ENCODE results near the gene HMCN1.

Gene HMCN1

GRCh38 chr1:186042230-186042629 is 308.0 kb downstream of the HMCN1 start:
- ATAC-seq: peak; percentile 84
- TF ChIP-seq ARNTL (CRISPR knock-in tag; IDR thresholded peaks at IDR 0.05; ENCODE audit: borderline replicate concordance, low read depth): no peak
- TF ChIP-seq TOX (CRISPR knock-in tag; IDR thresholded peaks at IDR 0.05; ENCODE audit: borderline replicate concordance): peak; percentile 99
- peak; percentile 86 for TF ChIP-seq ZC3H10 (CRISPR knock-in tag; IDR thresholded peaks at IDR 0.05)
- TF ChIP-seq RARB (CRISPR knock-in tag; IDR thresholded peaks at IDR 0.05): peak; percentile 67; the same call in 1 of the 2 replicates

DNA sequence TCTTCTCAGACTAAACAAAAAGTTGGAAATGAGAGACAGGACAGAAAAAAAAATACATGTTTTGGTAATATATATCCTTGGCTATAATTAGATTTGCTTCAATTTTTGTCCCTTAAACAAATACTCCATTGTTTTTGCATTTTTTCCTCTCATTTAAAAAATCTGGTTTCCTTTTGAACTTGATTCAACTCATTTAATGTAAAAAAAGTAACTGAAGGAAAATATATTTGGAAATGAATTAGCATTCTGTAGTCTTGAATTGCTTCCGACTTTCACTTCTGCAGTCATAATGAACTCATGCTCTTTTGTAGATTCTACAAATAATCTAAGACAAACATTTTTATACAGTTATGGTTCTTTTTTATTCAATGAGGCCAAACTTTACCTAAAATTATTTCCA is 309.1 kb downstream of the HMCN1 start:
- no peak for ATAC-seq
- TF ChIP-seq ISL1 (CRISPR knock-in tag; IDR thresholded peaks at IDR 0.05): no peak

DNA sequence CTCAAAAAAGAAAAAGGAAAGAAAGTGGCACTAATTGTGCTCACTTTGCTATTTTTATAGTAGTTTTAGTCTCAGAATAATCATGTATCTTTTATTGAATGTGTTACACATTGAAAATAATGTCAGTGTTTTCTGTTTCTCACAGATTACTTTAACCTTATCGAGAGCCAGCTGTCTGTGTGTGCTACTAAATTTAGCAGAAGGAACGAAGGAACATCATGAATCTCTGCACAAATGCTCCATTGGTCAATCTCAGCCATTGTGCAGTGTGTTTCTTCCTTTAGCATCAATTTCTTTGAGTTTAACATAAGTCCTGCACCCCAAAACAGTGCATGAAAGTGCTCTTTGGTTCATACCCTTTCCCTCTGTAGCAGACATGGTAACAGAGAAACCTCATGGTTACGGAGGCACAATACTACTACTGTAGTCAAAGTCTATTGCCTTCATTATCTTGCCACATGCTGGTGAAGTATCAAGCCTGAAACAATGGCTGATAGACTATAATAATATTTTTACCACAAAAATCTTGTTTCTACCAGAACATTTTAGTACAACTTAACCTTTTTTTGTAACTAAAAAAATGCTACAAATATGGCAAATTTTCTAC is 310.0 kb downstream of the HMCN1 start:
- TF ChIP-seq PPARA (CRISPR knock-in tag; IDR thresholded peaks at IDR 0.05; ENCODE audit: borderline replicate concordance) (no peak), PATZ1 (CRISPR knock-in tag; IDR thresholded peaks at IDR 0.05; ENCODE audit: borderline replicate concordance) (no peak), CSRNP3 (CRISPR knock-in tag; IDR thresholded peaks at IDR 0.05) (no peak), ZC3H10 (CRISPR knock-in tag; IDR thresholded peaks at IDR 0.05) (no peak), ZNF8 (CRISPR knock-in tag; IDR thresholded peaks at IDR 0.05) (no peak), OSR1 (CRISPR knock-in tag; IDR thresholded peaks at IDR 0.05) (no peak), TOX (CRISPR knock-in tag; IDR thresholded peaks at IDR 0.05; ENCODE audit: borderline replicate concordance) (no peak)
- ATAC-seq: no peak

- ATAC-seq: no peak
- TF ChIP-seq, protein P1, sequence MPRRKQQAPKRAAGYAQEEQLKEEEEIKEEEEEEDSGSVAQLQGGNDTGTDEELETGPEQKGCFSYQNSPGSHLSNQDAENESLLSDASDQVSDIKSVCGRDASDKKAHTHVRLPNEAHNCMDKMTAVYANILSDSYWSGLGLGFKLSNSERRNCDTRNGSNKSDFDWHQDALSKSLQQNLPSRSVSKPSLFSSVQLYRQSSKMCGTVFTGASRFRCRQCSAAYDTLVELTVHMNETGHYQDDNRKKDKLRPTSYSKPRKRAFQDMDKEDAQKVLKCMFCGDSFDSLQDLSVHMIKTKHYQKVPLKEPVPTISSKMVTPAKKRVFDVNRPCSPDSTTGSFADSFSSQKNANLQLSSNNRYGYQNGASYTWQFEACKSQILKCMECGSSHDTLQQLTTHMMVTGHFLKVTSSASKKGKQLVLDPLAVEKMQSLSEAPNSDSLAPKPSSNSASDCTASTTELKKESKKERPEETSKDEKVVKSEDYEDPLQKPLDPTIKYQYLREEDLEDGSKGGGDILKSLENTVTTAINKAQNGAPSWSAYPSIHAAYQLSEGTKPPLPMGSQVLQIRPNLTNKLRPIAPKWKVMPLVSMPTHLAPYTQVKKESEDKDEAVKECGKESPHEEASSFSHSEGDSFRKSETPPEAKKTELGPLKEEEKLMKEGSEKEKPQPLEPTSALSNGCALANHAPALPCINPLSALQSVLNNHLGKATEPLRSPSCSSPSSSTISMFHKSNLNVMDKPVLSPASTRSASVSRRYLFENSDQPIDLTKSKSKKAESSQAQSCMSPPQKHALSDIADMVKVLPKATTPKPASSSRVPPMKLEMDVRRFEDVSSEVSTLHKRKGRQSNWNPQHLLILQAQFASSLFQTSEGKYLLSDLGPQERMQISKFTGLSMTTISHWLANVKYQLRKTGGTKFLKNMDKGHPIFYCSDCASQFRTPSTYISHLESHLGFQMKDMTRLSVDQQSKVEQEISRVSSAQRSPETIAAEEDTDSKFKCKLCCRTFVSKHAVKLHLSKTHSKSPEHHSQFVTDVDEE (CRISPR knock-in tag; IDR thresholded peaks at IDR 0.05): no peak
- TF ChIP-seq TOX (CRISPR knock-in tag; IDR thresholded peaks at IDR 0.05; ENCODE audit: borderline replicate concordance) (no peak), ESRRG (CRISPR knock-in tag; IDR thresholded peaks at IDR 0.05) (no peak), CSDC2 (CRISPR knock-in tag; IDR thresholded peaks at IDR 0.05) (no peak), OSR1 (CRISPR knock-in tag; IDR thresholded peaks at IDR 0.05) (no peak), PPARA (CRISPR knock-in tag; IDR thresholded peaks at IDR 0.05; ENCODE audit: borderline replicate concordance) (no peak), PATZ1 (CRISPR knock-in tag; IDR thresholded peaks at IDR 0.05; ENCODE audit: borderline replicate concordance) (no peak)
Measured at GRCh38 chr1:186046437-186047211, 312.4 kb downstream of the HMCN1 start.

- ATAC-seq: no peak; the same call in 1 of the 3 replicates
- TF ChIP-seq ZC3H10 (CRISPR knock-in tag; IDR thresholded peaks at IDR 0.05): no peak
- no peak for TF ChIP-seq RARB (CRISPR knock-in tag; IDR thresholded peaks at IDR 0.05)
- no peak for TF ChIP-seq TCF4 (CRISPR knock-in tag; IDR thresholded peaks at IDR 0.05; ENCODE audit: borderline replicate concordance)
- TF ChIP-seq CSDC2 (CRISPR knock-in tag; IDR thresholded peaks at IDR 0.05): no peak
- no peak for TF ChIP-seq SNAI2 (CRISPR knock-in tag; IDR thresholded peaks at IDR 0.05)
- no peak for TF ChIP-seq GLIS3 (CRISPR knock-in tag; IDR thresholded peaks at IDR 0.05)
- TF ChIP-seq ARNTL (CRISPR knock-in tag; IDR thresholded peaks at IDR 0.05; ENCODE audit: borderline replicate concordance, low read depth): no peak
- no peak for TF ChIP-seq ZFP3 (CRISPR knock-in tag; IDR thresholded peaks at IDR 0.05)
- no peak for TF ChIP-seq ZNF70 (CRISPR knock-in tag; IDR thresholded peaks at IDR 0.05)
- no peak for TF ChIP-seq OSR1 (CRISPR knock-in tag; IDR thresholded peaks at IDR 0.05)
- TF ChIP-seq ISL1 (CRISPR knock-in tag; IDR thresholded peaks at IDR 0.05): no peak
- TF ChIP-seq, protein P1 (CRISPR knock-in tag; IDR thresholded peaks at IDR 0.05): no peak
Measured at GRCh38 chr1:186050360-186050759, 316.2 kb downstream of the HMCN1 start.
